Heart left ventricle (tissue), 16 donors: Measurements from ENCODE around the gene CHD9. TPM values are rescaled to one million over a fixed set of nuclear protein-coding genes. Genes with fewer than 3 reads are reported as not detected.

Experiments
- ATAC-seq, 4 donors: fragments of 200-7000 bp; cut with Tn5 transposase; one replicate each; pipeline ENCODE4 v1.9.1; 2020 to 2022; ENCODE audit warnings: moderate library complexity in 4 of 4, mild to moderate bottlenecking in 3 of 4, moderate number of reproducible peaks in 1 of 4
- DNase-seq, 5 donors: peaks; one replicate each; pipeline ENCODE4 v3.0.0-alpha.2; 2020
- H3K27ac ChIP-seq, 12 donors: fragments of 200-600 bp; sonication (generic) in 4 of 12; one replicate each; pipeline versions ENCODE4 v1.5.0 to v1.8.0; 2016 to 2022; ENCODE audit warnings: mild to moderate bottlenecking in 2 of 12
- H3K27me3 ChIP-seq, 9 donors: fragments of 200-600 bp; sonication (generic) in 2 of 9; one replicate each; pipeline versions ENCODE4 v1.5.1 to v1.8.0; 2016 to 2022; ENCODE audit warnings: mild to moderate bottlenecking in 3 of 9
- H3K36me3 ChIP-seq, 9 donors: fragments of 200-600 bp; sonication (generic) in 2 of 9; one replicate each; pipeline versions ENCODE4 v1.5.0 to v1.8.0; 2018 to 2022; ENCODE audit warnings: mild to moderate bottlenecking in 2 of 9
- H3K4me1 ChIP-seq, 12 donors: fragments of 200-600 bp; sonication (generic) in 4 of 12; one replicate each; pipeline versions ENCODE4 v1.5.0 to v1.8.0; 2016 to 2022; ENCODE audit warnings: mild to moderate bottlenecking in 3 of 12
- H3K4me3 ChIP-seq, 12 donors: fragments of 200-600 bp; sonication (generic) in 4 of 12; one replicate each; pipeline versions ENCODE4 v1.5.0 to v1.8.0; 2017 to 2022; ENCODE audit warnings: mild to moderate bottlenecking in 9 of 12, moderate library complexity in 4 of 12
- H3K9me3 ChIP-seq, 12 donors: fragments of 200-600 bp; sonication (generic) in 4 of 12; one replicate each; pipeline versions ENCODE4 v1.5.0 to v1.8.0; 2016 to 2022; ENCODE audit warnings: mild to moderate bottlenecking in 1 of 12
- POLR2A ChIP-seq, 2 donors: fragments of 450-650 bp; IDR thresholded peaks; one replicate each; pipeline ENCODE4 v1.6.1; 2017; ENCODE audit warnings: antibody characterized with exemption in 2 of 2, mild to moderate bottlenecking in 2 of 2, moderate library complexity in 2 of 2
- WGBS, 4 donors: extraction: QIAGEN DNeasy Blood & Tissue Kit in 2 of 4; methylation state at CpG; one replicate each; pipeline versions ENCODE4 v1.1.5 to v1.1.7; 2013 to 2018; 5-methylcytosine and 5-hydroxymethylcytosine counted together
- intact Hi-C, 10 donors: fragments of 100-400 bp; cut with DNase I; formaldehyde crosslinking; loops; one replicate each; pipeline versions ENCODE4 v1.11.1 to v1.14.2; 2022
- polyA plus RNA-seq, 2 donors: library from polyadenylated mRNA; stranded (reverse); fragments of 200-250 nt; gene quantifications; one replicate each; pipeline ENCODE4 v1.2.3, GENCODE V29; 2013
- total RNA-seq, 9 donors: library from RNA; depleted of rRNA in 2 of 9; stranded (reverse); fragments of >200 nt in 2 of 9; fragmentation: NEBNext Ultra II Directional in 3 of 9; extraction: Animal tissue kit (Norgen Biotek cat#: 25700) in 3 of 9; gene quantifications; one replicate each; pipeline versions ENCODE4 v1.1.0 to v1.2.4, GENCODE V29; 2016 to 2023
- TF ChIP-seq, protein P1 (sequence below), 12 donors: fragments of 200-600 bp; sonication (generic) in 4 of 12; IDR thresholded peaks; one replicate each; pipeline versions ENCODE4 v1.5.0 to v1.8.0; 2018 to 2022; ENCODE audit warnings: antibody characterized with exemption in 12 of 12, mild to moderate bottlenecking in 5 of 12
- donor health status: ischemic (EF 13 %, LVEDD 7.1; RV severe dilation, severe dysfunction).
- donor health status: healthy with polysubstance abuse.
- donor health status: DM: no; HTN: yes; CAD: no.
- donor health status: DM: no; HTN: no; CAD: no.
- donor health status: ischemic (EF 25% LVEDD 6.9; RV normal size, moderate dysfunction).
- donor health status: ischemic (EF 25% LVEDD 5.7; RV mildly dilated, moderate dysfunction).
- donor health status: healthy.
- donor health status: DM: yes; HTN: yes; CAD: no.
- donor health status: ischemic (EF 35%, LVEDD 5.7; RV mildly dilated, moderate dysfunction).
- donor health status: nonischemic (EF 11% LVEDD 7.7; RV severe dilation, severe dysfunction).
- donor health status: DM: yes; HTN: yes; CAD: no.
- donor health status: PGD.
- donor health status: ischemic (EF 29% LVEDD 5.4; RV normal size, mild dysfunction).
- donor health status: nonischemic (EF 23%, LVEDD 6.1; RV moderate dilation, normal function).

The CHD9 gene
- total and polyA plus RNA-seq, 11 donors, result 11.8 to 56.2 (median 41.3) TPM

GRCh38 chr16:53059672-53060071 lies 4.9 kb downstream of the CHD9 start:
- peaks cover 0 to 68% (median 39%) of the 10 kb centered on the region in 12 donors for H3K4me1 ChIP-seq
- no peak for DNase-seq
- ATAC-seq, result no peak
- H3K4me3 ChIP-seq, result no peak overlapping the region
- 83 to 97% (median 95%) methylated on average over 7 of the region's 7 CpGs for WGBS, 4 donors
- no peaks in the 10 kb centered on the region for H3K36me3 ChIP-seq
- H3K9me3 ChIP-seq, result no peaks in the 10 kb centered on the region
- no peaks in the 10 kb centered on the region for H3K27me3 ChIP-seq
- TF ChIP-seq POLR2A (IDR thresholded peaks at IDR 0.05), result no peak
- TF ChIP-seq, protein P1, sequence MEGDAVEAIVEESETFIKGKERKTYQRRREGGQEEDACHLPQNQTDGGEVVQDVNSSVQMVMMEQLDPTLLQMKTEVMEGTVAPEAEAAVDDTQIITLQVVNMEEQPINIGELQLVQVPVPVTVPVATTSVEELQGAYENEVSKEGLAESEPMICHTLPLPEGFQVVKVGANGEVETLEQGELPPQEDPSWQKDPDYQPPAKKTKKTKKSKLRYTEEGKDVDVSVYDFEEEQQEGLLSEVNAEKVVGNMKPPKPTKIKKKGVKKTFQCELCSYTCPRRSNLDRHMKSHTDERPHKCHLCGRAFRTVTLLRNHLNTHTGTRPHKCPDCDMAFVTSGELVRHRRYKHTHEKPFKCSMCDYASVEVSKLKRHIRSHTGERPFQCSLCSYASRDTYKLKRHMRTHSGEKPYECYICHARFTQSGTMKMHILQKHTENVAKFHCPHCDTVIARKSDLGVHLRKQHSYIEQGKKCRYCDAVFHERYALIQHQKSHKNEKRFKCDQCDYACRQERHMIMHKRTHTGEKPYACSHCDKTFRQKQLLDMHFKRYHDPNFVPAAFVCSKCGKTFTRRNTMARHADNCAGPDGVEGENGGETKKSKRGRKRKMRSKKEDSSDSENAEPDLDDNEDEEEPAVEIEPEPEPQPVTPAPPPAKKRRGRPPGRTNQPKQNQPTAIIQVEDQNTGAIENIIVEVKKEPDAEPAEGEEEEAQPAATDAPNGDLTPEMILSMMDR (IDR thresholded peaks at IDR 0.05), result no peak
- peak overlapping the region in 1 of 12 donors; percentile 26 for H3K27ac ChIP-seq
- intact Hi-C loops, result loop anchor here in 9 of 10 donors (5.0 to 10.0 kb wide), 8 partner anchors 33 to 445 kb away; partner anchors contain the start of gene AKTIP (in 1 of the 9)

DNA sequence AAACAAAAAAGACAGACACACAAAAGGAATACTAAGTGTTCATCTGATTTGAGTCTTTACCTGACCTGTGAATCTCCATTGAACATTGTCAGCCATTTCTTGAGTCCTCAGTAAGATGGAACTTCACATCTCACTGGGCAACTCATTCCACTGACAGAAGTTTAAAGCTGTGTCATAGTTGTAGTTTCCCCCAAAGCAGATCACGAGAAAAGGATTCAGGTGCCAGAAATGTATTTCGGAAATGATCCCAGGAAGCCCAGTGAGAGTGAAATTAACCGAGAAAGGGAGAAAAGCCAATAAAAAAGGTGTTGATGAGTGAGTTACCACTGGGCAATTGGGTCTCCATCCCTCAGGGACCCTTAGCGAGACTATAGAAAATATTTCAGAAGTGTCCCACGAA lies 6.5 kb downstream of the CHD9 start:
- WGBS, 4 donors, result 88 to 94% (median 89%) methylated on average over 5 of the region's 5 CpGs
- no peak for DNase-seq
- H3K4me1 ChIP-seq, result peaks cover 5 to 74% (median 43%) of the 10 kb centered on the region in 12 donors
- intact Hi-C loops, result no loop called here
- H3K27me3 ChIP-seq, result no peaks in the 10 kb centered on the region
- H3K9me3 ChIP-seq, result no peaks in the 10 kb centered on the region
- peak overlapping the region in 5 of 12 donors; percentile 16 to 41 (median 23) for H3K27ac ChIP-seq
- no peaks in the 10 kb centered on the region for H3K36me3 ChIP-seq
- no peak overlapping the region for H3K4me3 ChIP-seq
- no peak for ATAC-seq
- TF ChIP-seq POLR2A (IDR thresholded peaks at IDR 0.05), result no peak
- TF ChIP-seq, protein P1 (IDR thresholded peaks at IDR 0.05), result no peak

- no peaks in the 10 kb centered on the region for H3K27me3 ChIP-seq
- no peak overlapping the region for H3K4me3 ChIP-seq
- DNase-seq (peak in 4 of 5 donors; percentile 49 to 67 (median 60)), ATAC-seq (peak; percentile 19 to 69 (median 60))
- H3K27ac ChIP-seq, result peak overlapping the region in 7 of 12 donors; percentile 9 to 43 (median 23)
- TF ChIP-seq, protein P1 (IDR thresholded peaks at IDR 0.05), result no peak
- TF ChIP-seq POLR2A (IDR thresholded peaks at IDR 0.05), result no peak
- peaks cover 5 to 74% (median 45%) of the 10 kb centered on the region in 12 donors for H3K4me1 ChIP-seq
- H3K36me3 ChIP-seq, result no peaks in the 10 kb centered on the region
- 39 to 66% (median 51%) methylated on average over 3 of the region's 3 CpGs for WGBS, 4 donors
- intact Hi-C loops, result no loop called here
- H3K9me3 ChIP-seq, result no peaks in the 10 kb centered on the region
Observed at GRCh38 chr16:53061701-53062159, 6.9 kb downstream of the CHD9 start.

GRCh38 chr16:53064081-53064578 lies 9.3 kb downstream of the CHD9 start:
- DNase-seq, result no peak
- Histone ChIP-seq H3K36me3 (peaks cover 0 to 9% (median 0%) of the 10 kb centered on the region in 9 donors), H3K27ac (peak overlapping the region in 11 of 12 donors; percentile 27 to 80 (median 63)), H3K4me1 (peaks cover 5 to 76% (median 38%) of the 10 kb centered on the region in 12 donors), H3K4me3 (no peak overlapping the region), H3K9me3 (no peaks in the 10 kb centered on the region), H3K27me3 (no peaks in the 10 kb centered on the region)
- intact Hi-C loops, result loop anchor here in 1 of 10 donors (2.0 kb wide), 1 partner anchor 27 kb away; no protein-coding TSS in a partner anchor
- 88 to 95% (median 94%) methylated on average over 1 of the region's 1 CpG for WGBS, 4 donors
- ATAC-seq, result no peak
- TF ChIP-seq POLR2A (IDR thresholded peaks at IDR 0.05), result no peak
- TF ChIP-seq, protein P1 (IDR thresholded peaks at IDR 0.05), result no peak
